ENCODE results near the gene DYNC1H1.

DNA sequence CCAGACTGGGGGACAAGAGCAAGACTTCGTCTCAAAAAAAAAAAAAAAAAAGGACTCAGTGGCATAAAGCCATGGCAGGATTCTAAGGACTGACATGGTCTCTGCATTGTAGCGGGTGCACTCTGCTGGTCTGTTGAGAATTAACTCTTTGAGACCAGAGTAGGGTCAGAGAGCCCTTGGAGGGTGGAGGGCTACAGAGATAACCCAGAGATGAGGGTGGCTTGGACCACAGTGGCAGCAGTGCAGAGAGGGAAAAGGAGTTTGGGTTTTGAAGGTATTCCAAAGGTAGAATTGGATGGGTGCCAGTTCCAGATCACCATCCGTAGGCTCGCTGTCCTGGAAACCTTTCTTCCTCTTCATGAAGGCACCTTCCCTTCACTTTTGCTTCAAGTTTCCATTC is 14.3 kb upstream of the DYNC1H1 start:
- TF ChIP-seq CTCF (IDR thresholded peaks at IDR 0.05 in 8 of 11, conservative IDR thresholded peaks at IDR 0.05 in 3 of 11) (no peak), POLR2A (IDR thresholded peaks at IDR 0.05) (no peak), POLR2AphosphoS5 (IDR thresholded peaks at IDR 0.05) (no peak)

All from spleen (tissue), 7 donors.